GM12878 (cell line): ENCODE data around the gene LMAN2. TPM values are rescaled to one million over a fixed set of nuclear protein-coding genes. Genes with fewer than 3 reads are reported as not detected.

Experiments
- ATF7 ChIP-seq: fragments of 450-650 bp; IDR thresholded peaks from 2 replicates; pipeline ENCODE4 v1.6.1; 2016; ENCODE audit warnings: low read depth, mild to moderate bottlenecking
- BCL11A ChIP-seq: IDR thresholded peaks from 2 replicates; pipeline ENCODE4 v1.6.1; 2011; ENCODE audit warnings: low read depth, low read length
- CTCF ChIP-seq, 3 experiments: IDR thresholded peaks in 2 of 3; conservative IDR thresholded peaks in 1 of 3; 2 replicates each; pipeline ENCODE4 v1.5.1; 2011; ENCODE audit warnings: low read depth in 3 of 3, low read length in 3 of 3, mild to moderate bottlenecking in 3 of 3, control low read depth in 2 of 3, moderate library complexity in 2 of 3, inconsistent platforms in 1 of 3, mixed read lengths in 1 of 3; ENCODE audit not compliant: control insufficient read depth in 2 of 3, insufficient read depth in 1 of 3; ENCODE audit errors: extremely low read depth in 1 of 3
- GABPA ChIP-seq: IDR thresholded peaks from 2 replicates; pipeline ENCODE4 v1.6.1; 2014; ENCODE audit warnings: antibody characterized with exemption, low read depth, mild to moderate bottlenecking, inconsistent platforms
- HSF1 ChIP-seq: fragments of 150-350 bp; IDR thresholded peaks from 2 replicates; pipeline ENCODE4 v1.6.1; 2014; ENCODE audit warnings: mild to moderate bottlenecking, low read depth, low read length
- IRF3 ChIP-seq: fragments of 450-650 bp; IDR thresholded peaks from 2 replicates; pipeline ENCODE4 v1.6.1; 2014; ENCODE audit warnings: mild to moderate bottlenecking
- LARP7 ChIP-seq: fragments of 450-650 bp; IDR thresholded peaks from 2 replicates; pipeline ENCODE4 v1.6.1; 2017; ENCODE audit warnings: mild to moderate bottlenecking
- MEF2B ChIP-seq: fragments of 450-650 bp; IDR thresholded peaks from 2 replicates; pipeline ENCODE4 v1.6.1; 2018; ENCODE audit warnings: mild to moderate bottlenecking, moderate library complexity; ENCODE audit not compliant: partially characterized antibody, poor library complexity, severe bottlenecking
- MYB ChIP-seq: fragments of 150-350 bp; IDR thresholded peaks from 2 replicates; pipeline ENCODE4 v1.6.1; 2014; ENCODE audit warnings: mild to moderate bottlenecking, low read depth, low read length, borderline replicate concordance
- PRDM15 ChIP-seq: fragments of 450-650 bp; formaldehyde crosslinking; IDR thresholded peaks from 2 replicates; pipeline ENCODE4 v1.4.0; 2020; ENCODE audit warnings: mild to moderate bottlenecking, moderate library complexity
- RAD51 ChIP-seq: fragments of 450-650 bp; IDR thresholded peaks from 2 replicates; pipeline ENCODE4 v1.6.1; 2016; ENCODE audit warnings: moderate library complexity, mild to moderate bottlenecking, inconsistent platforms
- RUNX3 ChIP-seq: IDR thresholded peaks from 2 replicates; pipeline ENCODE4 v1.6.1; 2012; ENCODE audit warnings: low read length, inconsistent platforms
- SKIL ChIP-seq: fragments of 450-650 bp; IDR thresholded peaks from 2 replicates; pipeline ENCODE4 v1.6.1; 2017; ENCODE audit warnings: mild to moderate bottlenecking, low read depth, inconsistent platforms; ENCODE audit not compliant: poor library complexity, severe bottlenecking
- SUZ12 ChIP-seq: fragments of 200-600 bp; sonication (generic); IDR thresholded peaks from one replicate; pipeline ENCODE4 v1.6.1; 2018; ENCODE audit warnings: antibody characterized with exemption, mild to moderate bottlenecking; ENCODE audit not compliant: unreplicated experiment
- TARDBP ChIP-seq: IDR thresholded peaks from 2 replicates; pipeline ENCODE4 v1.6.1; 2016; ENCODE audit warnings: borderline replicate concordance
- USF1 ChIP-seq: IDR thresholded peaks from 2 replicates; pipeline ENCODE4 v1.6.1; 2011; ENCODE audit warnings: borderline replicate concordance, low read depth, mild to moderate bottlenecking, moderate library complexity, mixed read lengths, low read length; ENCODE audit not compliant: insufficient read depth; ENCODE audit errors: extremely low read length
- polyA plus RNA-seq, 11 experiments: library from polyadenylated mRNA; depleted of rRNA in 4 of 11; unstranded in 6 of 11; stranded (reverse) in 5 of 11; fragments of >200 nt; fragmentation: Nextera tagmentation in 4 of 11; fragmentation: Illumina TruSeq in 1 of 11; extraction: Ambion mirVana in 4 of 11; extraction: Trizol in 1 of 11; gene quantifications; 1 replicate in 1 of 11; 2 replicates in 10 of 11; pipeline versions ENCODE4 v1.2.1 to v1.2.3, GENCODE V29; 2011 to 2016; ENCODE audit warnings: inconsistent platforms in 2 of 11, missing spikeins in 2 of 11, low read depth in 1 of 11
- total RNA-seq, 4 experiments: library from RNA; depleted of rRNA in 3 of 4; stranded (reverse); fragments of >200 nt in 3 of 4; fragmentation: Illumina TruSeq in 1 of 4; extraction: Trizol in 1 of 4; gene quantifications; 2 replicates each; pipeline versions ENCODE4 v1.2.1 to v1.2.3, GENCODE V29; 2013 to 2021

LMAN2 gene
- total and polyA plus RNA-seq, 10 of the 15 experiments (the other 5 are each of a cell fraction or from before 2014, with no cell fraction given): 2.4 to 264 (median 147) TPM

GRCh38 chr5:177351392-177352329 is at the start of gene LMAN2 (continued):
- peak; percentile 84 for TF ChIP-seq IRF3
- TF ChIP-seq SUZ12: no peak
- peak; percentile 27 for TF ChIP-seq MEF2B
- TF ChIP-seq ATF7: peak; percentile 57
- TF ChIP-seq MYB: peak; percentile 78
- TF ChIP-seq PRDM15: no peak
- TF ChIP-seq LARP7: peak; percentile 88
- peak; percentile 64 for TF ChIP-seq HSF1
- no peak for TF ChIP-seq RAD51
- TF ChIP-seq SKIL: peak; percentile 84
- peak; percentile 99 for TF ChIP-seq GABPA
- peak; percentile 66 for TF ChIP-seq TARDBP
- no peak for TF ChIP-seq CTCF (IDR thresholded peaks at IDR 0.05 in 2 of 3, conservative IDR thresholded peaks at IDR 0.05 in 1 of 3; ENCODE audit: control insufficient read depth in 2 of 3, extremely low read depth in 1 of 3, insufficient read depth in 1 of 3, low read depth in 3 of 3, low read length in 3 of 3)
- TF ChIP-seq BCL11A: no peak
- TF ChIP-seq RUNX3: peak; percentile 69
- TF ChIP-seq USF1: no peak
